ENCODE results near the gene DMD. TPM values are rescaled to one million over a fixed set of nuclear protein-coding genes. Genes with fewer than 3 reads are reported as not detected.
"Not testable (repeated sequence)": the region's sequence is repeated elsewhere in the genome, so short reads cannot be mapped to it uniquely, and the experiment has no call there.

The DMD gene
- total RNA-seq, 4 donors from 2014 or later = 2.2 to 26.7 (median 7.8) TPM

GRCh38 chrX:33194876-33195433 is 16.4 kb downstream of the DMD start:
- H3K4me3 ChIP-seq = no peak overlapping the region
- TF ChIP-seq POLR2A (IDR thresholded peaks at IDR 0.05) = no peak
- no peak for TF ChIP-seq CTCF (IDR thresholded peaks at IDR 0.05)
- H3K36me3 ChIP-seq = no peaks in the 10 kb centered on the region
- intact Hi-C loops (cut with DNase I) = no loop called here
- H3K27ac ChIP-seq = peak overlapping the region in 2 of 4 donors; percentile 45 to 59
- DNase-seq = no peak
- no peaks in the 10 kb centered on the region for H3K9me3 ChIP-seq
- WGBS, 2 donors = 0 to 37% methylated on average over 1 of the region's 1 CpG
- no peaks in the 10 kb centered on the region for H3K27me3 ChIP-seq
- H3K4me1 ChIP-seq = no peaks in the 10 kb centered on the region

- Histone ChIP-seq H3K9me3 (no peaks in the 10 kb centered on the region), H3K36me3 (no peaks in the 10 kb centered on the region), H3K4me1 (no peaks in the 10 kb centered on the region), H3K27me3 (no peaks in the 10 kb centered on the region), H3K4me3 (no peak overlapping the region), H3K27ac (no peak overlapping the region)
- intact Hi-C loops (cut with DNase I) = no loop called here
- 86 to 88% methylated on average over 2 of the region's 2 CpGs for WGBS, 2 donors
- no peak for DNase-seq
- TF ChIP-seq CTCF (IDR thresholded peaks at IDR 0.05) = no peak
- TF ChIP-seq POLR2A (IDR thresholded peaks at IDR 0.05) = no peak
These were observed 17.1 kb downstream of the DMD start for GRCh38 chrX:33194289-33194688.

GRCh38 chrX:33190016-33190415 is 21.3 kb downstream of the DMD start:
- 42% methylated on average over 1 of the region's 1 CpG for WGBS, 2 donors
- no peak for TF ChIP-seq CTCF (IDR thresholded peaks at IDR 0.05)
- no peak for TF ChIP-seq POLR2A (IDR thresholded peaks at IDR 0.05)
- H3K27ac ChIP-seq = no peak overlapping the region

GRCh38 chrX:33188881-33189280 is 22.5 kb downstream of the DMD start:
- Histone ChIP-seq H3K36me3 (no peaks in the 10 kb centered on the region), H3K27me3 (no peaks in the 10 kb centered on the region), H3K4me1 (no peaks in the 10 kb centered on the region), H3K27ac (no peak overlapping the region), H3K9me3 (no peaks in the 10 kb centered on the region), H3K4me3 (no peak overlapping the region)
- DNase-seq = no peak
- no peak for TF ChIP-seq CTCF (IDR thresholded peaks at IDR 0.05)
- TF ChIP-seq POLR2A (IDR thresholded peaks at IDR 0.05) = no peak
- intact Hi-C loops (cut with DNase I) = no loop called here

More at GRCh38 chrX:33190016-33190415, 21.3 kb downstream of the DMD start:
- intact Hi-C loops (cut with DNase I) = no loop called here
- no peaks in the 10 kb centered on the region for H3K36me3 ChIP-seq
- no peaks in the 10 kb centered on the region for H3K9me3 ChIP-seq
- H3K4me1 ChIP-seq = no peaks in the 10 kb centered on the region
- no peak overlapping the region for H3K4me3 ChIP-seq
- DNase-seq = no peak
- H3K27me3 ChIP-seq = no peaks in the 10 kb centered on the region

- no peaks in the 10 kb centered on the region for H3K36me3 ChIP-seq
- DNase-seq = no peak
- intact Hi-C loops (cut with DNase I) = no loop called here
- peak overlapping the region in 1 of 4 donors; percentile 9 for H3K27ac ChIP-seq
- 20 to 27% methylated on average over 3 of the region's 3 CpGs for WGBS, 2 donors
- H3K27me3 ChIP-seq = no peaks in the 10 kb centered on the region
- H3K4me1 ChIP-seq = no peaks in the 10 kb centered on the region
- TF ChIP-seq CTCF (IDR thresholded peaks at IDR 0.05) (no peak), POLR2A (IDR thresholded peaks at IDR 0.05) (no peak)
- no peak overlapping the region for H3K4me3 ChIP-seq
- H3K9me3 ChIP-seq = no peaks in the 10 kb centered on the region
These were observed 23.1 kb downstream of the DMD start for GRCh38 chrX:33188286-33188685.

GRCh38 chrX:33184803-33185202 is 26.5 kb downstream of the DMD start:
- H3K9me3 ChIP-seq; H3K27ac ChIP-seq; H3K4me1 ChIP-seq; H3K4me3 ChIP-seq; H3K27me3 ChIP-seq; H3K36me3 ChIP-seq; intact Hi-C loops (cut with DNase I); DNase-seq: not testable (repeated sequence)
- 50 to 69% methylated on average over 1 to 4 of the region's 10 CpGs for WGBS, 2 donors
